CD4-positive, alpha-beta T cell treated with Interferon gamma for 1 hour (primary cell): Measurements from ENCODE around the gene RANBP1.

Source experiments
- DNase-seq: peaks from one replicate; pipeline ENCODE4 v3.0.0-alpha.2; 2020

RANBP1 gene

GRCh38 chr22:20125201-20126174 lies 9.6 kb downstream of the RANBP1 start:
- DNase-seq: no peak

- DNase-seq: no peak
Observed at GRCh38 chr22:20126284-20127029, 10.6 kb downstream of the RANBP1 start.

DNA sequence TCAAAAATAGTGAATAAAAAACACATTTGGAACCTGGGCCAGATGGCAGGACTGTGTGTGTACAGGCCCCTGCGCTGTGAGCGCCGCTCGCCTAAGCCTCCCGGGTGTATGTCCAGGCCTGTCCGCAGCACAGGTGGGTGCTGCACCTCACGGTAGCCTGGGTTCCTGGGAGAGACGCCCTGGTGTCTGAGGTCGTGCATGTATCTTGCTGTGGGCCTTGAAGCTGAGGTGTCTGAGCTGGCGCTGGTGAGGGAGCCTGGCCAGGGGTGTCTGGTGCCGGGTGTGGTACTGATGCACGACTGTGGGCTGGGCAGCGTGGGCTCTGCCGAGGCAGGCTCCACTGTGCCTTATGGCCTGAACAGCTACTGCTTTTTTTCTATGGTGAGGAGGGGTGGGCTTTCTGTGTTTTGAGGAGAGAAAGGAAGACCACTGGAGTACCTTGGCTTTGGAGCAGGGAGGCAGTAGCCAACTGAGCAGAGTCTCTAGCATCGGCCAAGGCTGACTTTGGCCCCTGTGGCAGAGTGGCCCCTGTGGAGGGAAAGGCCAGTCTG lies 11.5 kb downstream of the RANBP1 start:
- no peak for DNase-seq

GRCh38 chr22:20127869-20128618 lies 12.1 kb downstream of the RANBP1 start:
- no peak for DNase-seq

GRCh38 chr22:20128619-20128901 lies 12.7 kb downstream of the RANBP1 start:
- no peak for DNase-seq

DNA sequence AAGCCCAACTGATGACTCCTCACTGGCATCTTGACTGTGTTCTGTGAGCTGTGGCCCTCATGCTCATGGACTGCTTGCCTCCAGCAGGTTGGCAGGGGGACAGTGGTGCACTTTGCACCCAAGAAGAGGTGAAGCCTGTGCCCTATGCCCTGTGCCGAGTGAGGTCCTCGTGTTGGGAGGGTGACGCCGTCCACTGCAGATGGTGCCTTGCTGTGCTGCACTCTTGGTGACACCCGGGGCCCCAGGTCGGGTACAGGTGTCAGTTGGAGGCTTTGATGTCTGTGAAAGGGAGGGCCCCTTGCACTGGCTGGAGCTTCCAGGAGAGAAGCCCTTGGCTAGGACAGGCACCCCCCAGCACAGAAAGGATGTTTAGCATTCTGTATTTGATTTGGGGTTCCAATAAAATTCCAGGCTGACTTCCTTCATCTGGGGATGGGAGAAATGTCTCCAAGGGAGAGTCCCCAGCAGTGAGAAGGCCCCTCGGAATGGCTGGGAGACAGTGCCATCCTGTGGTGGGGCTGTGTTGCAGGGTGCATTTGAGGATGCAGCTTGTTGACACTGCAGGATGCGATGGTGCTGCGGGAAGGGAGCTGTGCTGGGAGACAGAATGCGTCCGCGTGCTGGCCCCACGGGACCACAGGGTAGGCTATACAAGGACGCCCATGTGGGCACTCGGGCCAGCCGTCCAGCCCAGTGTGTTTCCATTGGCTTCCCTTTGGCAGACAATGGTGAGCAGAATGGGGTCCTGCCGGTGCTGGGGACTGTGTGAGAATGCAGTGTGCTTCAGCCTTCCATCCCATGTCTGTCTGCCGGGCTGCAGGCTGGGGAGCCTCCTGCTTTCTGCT lies 13.2 kb downstream of the RANBP1 start:
- DNase-seq: peak; percentile 34

- no peak for DNase-seq
Observed at GRCh38 chr22:20129747-20130014, 13.8 kb downstream of the RANBP1 start.

DNA sequence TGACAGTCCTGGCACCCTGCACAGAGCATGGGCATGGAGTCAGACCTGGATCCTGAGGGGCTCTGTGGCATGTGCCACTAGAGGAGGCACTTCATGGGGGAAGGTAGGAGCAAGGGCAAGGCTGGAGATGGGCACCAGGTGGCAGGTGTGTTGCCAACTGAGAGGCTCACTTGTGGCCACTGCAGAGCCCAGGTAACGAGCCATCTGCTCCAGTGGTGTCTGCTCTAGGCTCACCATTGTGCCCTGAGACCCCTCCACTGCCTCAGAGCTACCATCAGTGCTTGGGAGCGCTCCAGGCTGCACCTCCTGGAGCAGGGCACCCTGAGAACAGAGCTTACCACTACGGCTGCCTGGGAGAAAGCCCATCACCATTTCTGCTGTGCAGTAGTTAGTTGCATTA lies 14.4 kb downstream of the RANBP1 start:
- no peak for DNase-seq

GRCh38 chr22:20130731-20131596 lies 15.1 kb downstream of the RANBP1 start:
- peak; percentile 81 for DNase-seq

DNA sequence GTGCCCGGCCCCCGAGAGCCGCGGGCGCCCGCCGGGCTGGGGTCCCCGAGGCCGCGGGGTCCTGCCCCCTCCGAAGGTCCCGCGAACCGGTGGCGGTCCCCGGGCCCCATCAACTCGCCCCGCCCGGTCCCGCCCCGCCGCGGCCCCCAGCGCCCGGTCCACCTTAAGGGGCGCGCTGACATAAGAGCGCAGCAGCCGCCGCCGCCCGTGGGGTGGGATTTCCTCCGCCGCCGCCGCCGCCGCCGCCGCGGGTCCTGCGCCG lies 15.6 kb downstream of the RANBP1 start, which contains the start of gene ZDHHC8:
Gene ZDHHC8, plus strand, starts transcription at position 208 of the 262 bp plus-strand sequence. CDS start 144 bp downstream, outside the sequence.
- DNase-seq: peak; percentile 29

DNA sequence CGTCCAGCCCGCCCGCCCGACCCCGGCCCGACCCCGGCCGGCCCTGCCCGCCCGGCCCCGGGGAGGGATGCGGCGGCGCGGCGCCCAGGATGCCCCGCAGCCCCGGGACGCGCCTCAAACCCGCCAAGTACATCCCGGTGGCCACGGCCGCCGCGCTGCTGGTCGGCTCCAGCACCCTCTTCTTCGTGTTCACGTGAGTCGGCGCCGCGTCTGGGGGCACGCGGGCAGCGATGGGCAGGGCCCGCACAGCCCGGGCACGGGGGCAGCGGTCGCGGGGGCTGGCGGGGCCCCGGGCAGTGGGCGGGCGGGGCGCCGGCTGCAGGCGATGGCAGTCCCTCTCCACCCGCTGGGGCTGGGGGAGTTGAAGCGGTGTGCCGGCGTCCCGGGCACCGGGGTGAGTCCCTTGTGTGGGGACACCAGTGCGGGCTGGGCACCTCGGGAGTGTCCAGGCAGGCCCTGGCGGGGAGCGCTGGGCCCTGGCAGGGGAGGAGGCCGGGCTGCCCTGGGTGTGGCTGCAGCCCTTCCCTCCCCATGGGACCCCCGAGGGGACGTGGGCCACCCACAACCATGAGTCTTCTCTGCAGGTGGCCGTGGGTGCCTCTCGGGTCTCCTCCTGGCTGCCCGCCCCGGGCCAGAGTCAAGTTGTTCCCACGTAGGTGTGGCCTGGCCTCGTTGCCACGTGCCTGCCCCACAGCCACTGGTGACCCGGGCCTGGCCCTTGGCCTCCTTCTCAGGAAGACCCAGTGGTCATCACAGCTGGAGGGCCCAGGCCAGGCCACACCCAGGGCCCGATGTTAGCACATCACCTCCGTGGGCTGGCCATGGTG lies 16.2 kb downstream of the RANBP1 start:
- no peak for DNase-seq

DNA sequence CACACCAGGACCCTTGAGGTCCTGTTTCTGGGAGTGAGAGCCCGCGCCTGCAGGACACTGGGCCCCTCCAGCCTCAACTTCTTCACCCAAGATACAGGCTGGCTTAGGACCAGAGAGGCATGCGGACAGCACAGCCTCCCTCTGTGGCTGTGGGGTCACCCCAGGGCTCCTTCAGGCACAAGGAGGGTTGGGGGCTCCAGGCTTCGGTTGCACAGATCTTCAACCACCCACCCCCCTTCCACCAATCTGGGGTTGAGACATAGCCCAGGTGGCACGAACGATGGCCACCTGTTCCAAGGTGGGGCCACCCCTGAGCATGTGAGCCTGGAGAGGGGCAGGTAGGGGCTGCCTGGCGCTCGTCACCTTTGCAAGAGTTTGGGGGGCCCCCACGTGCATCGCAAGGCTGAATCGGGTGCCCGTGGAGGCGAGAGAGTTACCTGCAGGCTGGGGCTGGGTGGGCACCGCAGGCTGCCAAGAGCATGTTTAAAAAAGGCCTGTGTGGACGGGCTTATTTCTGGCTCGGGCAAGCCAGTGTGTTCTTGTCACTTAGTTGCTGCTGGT lies 16.9 kb downstream of the RANBP1 start:
- no peak for DNase-seq

DNA sequence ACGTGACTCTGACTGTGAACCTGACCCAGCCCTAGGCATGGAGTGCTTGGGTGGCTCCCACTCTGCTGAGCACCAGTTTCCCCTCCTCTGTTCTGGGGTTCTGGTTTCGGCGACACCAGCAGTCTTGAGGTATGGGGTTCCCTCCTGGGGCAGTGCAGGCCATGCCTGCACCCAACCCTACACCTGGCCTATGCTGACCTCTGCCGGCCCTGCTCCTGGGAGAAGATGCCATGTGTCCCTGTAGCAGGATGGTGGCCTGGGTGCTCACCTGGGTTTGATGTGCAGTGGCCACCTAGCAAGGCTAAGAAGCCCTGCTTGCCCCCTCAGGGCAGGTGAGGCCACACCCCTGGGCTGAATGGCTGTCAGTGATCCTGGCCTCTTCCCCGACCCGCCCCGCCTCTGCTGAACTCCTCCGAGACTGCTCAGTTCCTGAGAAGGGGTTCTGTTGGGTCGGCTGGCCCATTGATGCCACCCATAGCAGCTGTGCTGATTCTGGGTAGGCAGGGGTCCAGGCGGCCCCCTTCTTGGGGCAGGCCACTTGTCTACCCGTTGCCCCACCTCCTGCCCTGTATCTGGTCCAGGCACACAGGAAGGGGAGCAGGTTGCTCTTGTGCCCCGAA lies 18.1 kb downstream of the RANBP1 start:
- DNase-seq: no peak

GRCh38 chr22:20135265-20135664 lies 19.4 kb downstream of the RANBP1 start:
- DNase-seq: no peak

DNA sequence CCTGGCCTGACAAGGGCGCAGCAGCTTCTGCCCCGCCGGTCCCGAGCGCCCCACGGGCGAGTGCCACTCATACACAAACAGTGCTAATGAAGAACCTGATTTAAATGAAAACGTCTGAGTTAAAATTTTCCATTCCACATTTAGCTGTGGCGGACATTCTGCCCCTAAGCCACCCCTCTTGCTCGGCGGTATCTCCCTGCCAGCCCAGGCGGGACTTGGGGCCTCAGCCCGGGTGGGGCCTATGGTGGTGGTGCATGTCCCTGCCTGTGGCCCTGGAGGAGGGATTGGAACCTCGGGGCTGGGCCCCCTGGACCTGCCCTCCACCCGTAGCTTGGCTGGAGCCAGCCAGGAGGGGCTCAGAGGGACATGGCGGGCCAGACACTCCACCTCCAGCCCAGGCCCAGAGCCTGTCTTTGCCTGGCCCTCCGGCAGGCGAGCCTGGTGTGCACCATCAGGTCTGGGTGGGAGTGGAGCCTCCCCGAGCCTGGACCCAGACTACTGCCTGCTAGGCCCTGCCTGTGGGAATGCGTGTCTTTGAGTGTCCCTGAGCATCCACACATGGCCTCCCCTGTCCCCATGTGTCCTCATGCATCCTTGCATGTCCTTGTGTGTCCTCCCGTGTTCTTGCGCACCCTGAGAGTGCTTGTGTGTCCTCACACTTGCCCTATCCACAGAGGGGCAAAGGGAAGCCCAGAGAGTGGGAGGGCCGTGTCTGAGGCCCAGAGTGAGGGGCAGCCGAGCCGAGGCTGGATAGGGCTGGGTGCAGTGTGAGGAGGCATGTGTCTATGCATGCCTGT lies 20.1 kb downstream of the RANBP1 start:
- DNase-seq: no peak

DNA sequence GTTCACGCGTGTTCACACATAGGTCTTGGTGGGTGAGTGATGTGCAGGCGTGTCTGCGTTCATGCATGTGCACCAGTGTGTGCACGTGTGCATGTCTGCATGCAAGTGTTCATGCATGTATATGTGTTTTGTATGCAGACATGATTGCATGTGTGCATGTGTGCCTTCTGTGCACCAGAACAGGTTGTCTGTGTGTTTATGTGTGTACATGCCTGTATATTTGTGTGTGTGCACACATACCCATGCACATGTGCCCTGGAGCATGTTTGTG lies 20.6 kb downstream of the RANBP1 start:
- DNase-seq: no peak

GRCh38 chr22:20137113-20137512 lies 21.2 kb downstream of the RANBP1 start:
- DNase-seq: no peak

DNA sequence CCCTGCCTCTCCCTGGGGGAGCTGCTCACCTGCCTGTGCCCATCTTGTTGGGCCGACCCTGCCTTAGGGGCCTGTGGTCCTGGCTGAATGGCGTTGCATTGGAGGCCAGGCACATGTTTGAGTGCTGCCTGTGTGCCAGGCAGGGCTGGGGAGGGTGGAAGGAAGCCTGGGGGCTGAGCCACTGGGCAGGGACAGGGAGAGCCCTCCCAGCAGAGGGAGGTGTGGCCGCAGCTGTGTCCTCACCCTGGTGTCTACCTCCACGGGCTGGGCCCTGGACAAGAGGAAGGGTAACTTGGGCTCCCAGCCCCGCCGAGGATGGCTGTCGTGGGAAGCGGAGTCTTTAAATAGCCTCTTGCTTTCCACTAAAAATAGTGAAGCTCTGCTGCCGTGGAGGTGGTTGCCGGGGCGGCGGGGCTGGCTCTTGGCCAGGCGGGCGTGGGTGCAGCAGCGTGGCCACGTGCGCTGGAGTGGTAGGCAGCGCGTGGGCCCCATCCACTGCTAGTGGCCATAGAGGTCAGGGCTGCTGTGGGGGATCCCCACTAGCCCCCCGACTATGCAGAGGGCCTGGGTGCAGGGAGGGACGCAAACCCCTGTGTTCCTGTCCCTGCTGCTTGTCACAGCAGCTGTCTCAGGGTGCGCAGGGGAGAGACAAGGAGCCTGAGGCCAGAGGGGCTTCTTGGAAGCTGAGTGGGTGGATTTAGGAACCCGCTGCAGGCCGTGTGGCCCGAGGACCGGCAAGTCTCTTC lies 21.9 kb downstream of the RANBP1 start:
- DNase-seq: no peak

GRCh38 chr22:20138417-20138738 lies 22.5 kb downstream of the RANBP1 start:
- DNase-seq: no peak
